Ovary (tissue), 9 donors: Measurements from ENCODE around the gene SORL1. TPM values are rescaled to one million over a fixed set of nuclear protein-coding genes. Genes with fewer than 3 reads are reported as not detected.

Experiments used
- DNase-seq, 5 donors: peaks; one replicate each; pipeline ENCODE4 v3.0.0-alpha.2; 2019 to 2020
- H3K27ac ChIP-seq, 2 donors: fragments of 200-600 bp; one replicate each; pipeline versions ENCODE4 v1.5.1 to v1.8.0; 2019 to 2022
- H3K27me3 ChIP-seq: fragments of 200-600 bp; one replicate; pipeline ENCODE4 v1.8.0; 2022
- H3K36me3 ChIP-seq: fragments of 200-600 bp; sonication (generic); one replicate; pipeline ENCODE4 v1.5.1; 2019
- H3K4me1 ChIP-seq: one replicate; pipeline ENCODE4 v1.8.1; 2013; ENCODE audit warnings: mild to moderate bottlenecking, moderate library complexity; ENCODE audit not compliant: insufficient read depth
- H3K4me3 ChIP-seq: fragments of 200-600 bp; sonication (generic); one replicate; pipeline ENCODE4 v1.5.1; 2017
- H3K9me3 ChIP-seq, 2 donors: fragments of 200-600 bp in 1 of 2; sonication (generic) in 1 of 2; one replicate each; pipeline versions ENCODE4 v1.5.1 to v1.8.1; 2013 to 2019; ENCODE audit warnings: mild to moderate bottlenecking in 1 of 2, moderate library complexity in 1 of 2
- EP300 ChIP-seq: sonication (generic); formaldehyde crosslinking; IDR thresholded peaks from one replicate; pipeline ENCODE4 v1.6.1; 2017; ENCODE audit warnings: antibody characterized with exemption
- POLR2A ChIP-seq: fragments of 450-650 bp; IDR thresholded peaks from one replicate; pipeline ENCODE4 v1.6.1; 2017; ENCODE audit warnings: antibody characterized with exemption, mild to moderate bottlenecking, moderate library complexity
- WGBS, 3 donors: extraction: QIAGEN DNeasy Blood & Tissue Kit in 1 of 3; methylation state at CpG; one replicate each; pipeline versions ENCODE4 v1.1.5 to v1.1.7; 2013 to 2017; 5-methylcytosine and 5-hydroxymethylcytosine counted together
- intact Hi-C, 4 donors: fragments of 100-400 bp; cut with DNase I; formaldehyde crosslinking; loops; one replicate each; pipeline versions ENCODE4 v1.11.0 to v1.15.1; 2022 to 2023
- polyA plus RNA-seq, 2 donors: library from polyadenylated mRNA; stranded (reverse); fragments of 200-250 nt in 1 of 2; fragments of 350-450 nt in 1 of 2; fragmentation: Illumina TruSeq in 1 of 2; extraction: RNeasy Lipid Tissue Mini Kit (QIAGEN cat#74804) in 1 of 2; gene quantifications; one replicate each; pipeline ENCODE4 v1.2.3, GENCODE V29; 2013 to 2014
- total RNA-seq, 7 donors: library from RNA; depleted of rRNA in 2 of 7; stranded (reverse); fragments of >200 nt in 2 of 7; fragmentation: NEBNext Ultra II Directional in 3 of 7; extraction: Animal tissue kit (Norgen Biotek cat#: 25700) in 3 of 7; gene quantifications; one replicate each; pipeline versions ENCODE4 v1.1.0 to v1.2.4, GENCODE V29; 2016 to 2023
- TF ChIP-seq, protein P1 (sequence below), 3 donors: fragments of 450-650 bp in 2 of 3; fragments of 200-600 bp in 1 of 3; IDR thresholded peaks; one replicate each; pipeline versions ENCODE4 v1.5.1 to v1.8.0; 2016 to 2022; ENCODE audit warnings: antibody characterized with exemption in 3 of 3, mild to moderate bottlenecking in 1 of 3
- donor health status: DM: no; HTN: no; CAD: no; lungs with moderate emphysema.
- donor health status: DM: no; HTN: no; CAD: no.
- donor health status: Bipolar disorder and iron deficiency.
- donor health status: DM: yes; HTN: yes; CAD: no.
- donor health status: DM: no; HTN: no; CAD: no.
- donor health status: DM: yes; HTN: yes; CAD: no.

SORL1 gene
- total and polyA plus RNA-seq, 9 donors, result 2.9 to 64.5 (median 23.4) TPM

DNA sequence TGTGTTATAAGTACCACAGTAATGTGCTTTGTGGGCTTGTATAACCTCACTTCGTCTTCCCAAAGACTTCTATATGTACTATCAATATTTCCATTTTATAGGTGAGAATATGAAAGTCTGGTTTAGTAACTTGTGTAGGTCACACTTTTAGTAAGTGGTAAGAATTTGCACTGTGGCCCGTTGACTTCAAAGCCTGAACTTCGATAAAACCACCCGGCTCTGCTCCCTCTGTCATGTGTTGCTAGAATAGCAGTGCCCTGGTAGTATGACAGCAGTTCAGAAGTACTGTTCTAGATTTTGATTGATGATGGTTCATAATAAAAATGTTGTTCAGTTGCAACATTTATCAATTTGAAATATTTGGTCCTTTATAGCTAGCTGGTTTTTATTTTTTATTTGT is 110.9 kb downstream of the SORL1 start:
- intact Hi-C loops, result no loop called here
- 91 to 95% (median 94%) methylated on average over 4 of the region's 4 CpGs for WGBS, 3 donors

DNA sequence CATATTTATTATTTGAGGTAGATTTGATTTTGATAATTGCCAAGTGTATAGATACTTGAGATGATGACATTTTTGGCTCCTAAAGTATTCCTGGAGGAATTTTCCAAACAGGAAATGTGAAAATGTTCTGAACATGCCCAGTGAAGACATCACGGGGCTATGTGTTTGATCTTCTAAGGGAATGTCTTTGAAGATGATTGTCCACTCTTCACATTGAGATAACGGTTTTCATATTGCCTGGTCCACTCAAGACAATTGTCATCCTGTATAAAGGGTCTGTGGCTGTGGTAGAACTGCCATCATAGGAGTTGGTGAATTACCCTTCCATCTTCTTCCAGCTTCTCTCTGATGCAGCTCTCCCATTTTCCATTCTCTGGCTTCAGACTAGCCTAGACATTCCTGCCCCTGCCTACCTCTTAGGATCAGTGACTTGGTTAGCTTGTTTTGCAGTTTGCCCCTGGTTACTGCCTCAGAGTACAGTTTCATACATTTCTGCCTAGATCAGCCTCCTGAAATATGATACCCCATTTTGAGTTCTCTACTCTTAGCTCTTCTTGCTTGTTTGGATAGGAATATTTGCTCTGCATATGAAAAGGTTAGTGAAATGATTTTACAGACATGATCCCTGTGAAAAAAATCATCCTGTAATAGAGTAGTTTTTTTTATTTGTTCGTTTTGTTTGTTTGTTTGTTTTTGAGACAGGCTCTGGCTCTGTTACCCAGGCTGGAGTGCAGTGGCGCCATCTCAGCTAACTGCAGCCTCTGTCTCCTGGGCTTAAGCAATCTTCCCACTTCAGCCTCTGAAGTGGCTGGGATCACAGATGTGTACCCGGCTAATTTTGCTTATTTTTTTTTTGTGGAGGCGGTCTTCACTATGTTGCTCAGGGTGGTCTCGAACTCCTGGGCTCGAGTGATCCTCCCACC is 112.0 kb downstream of the SORL1 start:
- no peak for DNase-seq
- Histone ChIP-seq H3K9me3 (no peaks in the 10 kb centered on the region), H3K27ac (no peak overlapping the region), H3K27me3 (no peaks in the 10 kb centered on the region), H3K4me3 (no peak overlapping the region), H3K36me3 (no peaks in the 10 kb centered on the region), H3K4me1 (no peaks in the 10 kb centered on the region)
- WGBS, 3 donors, result 78 to 89% (median 86%) methylated on average over 8 of the region's 8 CpGs
- intact Hi-C loops, result no loop called here
- TF ChIP-seq, protein P1, sequence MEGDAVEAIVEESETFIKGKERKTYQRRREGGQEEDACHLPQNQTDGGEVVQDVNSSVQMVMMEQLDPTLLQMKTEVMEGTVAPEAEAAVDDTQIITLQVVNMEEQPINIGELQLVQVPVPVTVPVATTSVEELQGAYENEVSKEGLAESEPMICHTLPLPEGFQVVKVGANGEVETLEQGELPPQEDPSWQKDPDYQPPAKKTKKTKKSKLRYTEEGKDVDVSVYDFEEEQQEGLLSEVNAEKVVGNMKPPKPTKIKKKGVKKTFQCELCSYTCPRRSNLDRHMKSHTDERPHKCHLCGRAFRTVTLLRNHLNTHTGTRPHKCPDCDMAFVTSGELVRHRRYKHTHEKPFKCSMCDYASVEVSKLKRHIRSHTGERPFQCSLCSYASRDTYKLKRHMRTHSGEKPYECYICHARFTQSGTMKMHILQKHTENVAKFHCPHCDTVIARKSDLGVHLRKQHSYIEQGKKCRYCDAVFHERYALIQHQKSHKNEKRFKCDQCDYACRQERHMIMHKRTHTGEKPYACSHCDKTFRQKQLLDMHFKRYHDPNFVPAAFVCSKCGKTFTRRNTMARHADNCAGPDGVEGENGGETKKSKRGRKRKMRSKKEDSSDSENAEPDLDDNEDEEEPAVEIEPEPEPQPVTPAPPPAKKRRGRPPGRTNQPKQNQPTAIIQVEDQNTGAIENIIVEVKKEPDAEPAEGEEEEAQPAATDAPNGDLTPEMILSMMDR (IDR thresholded peaks at IDR 0.05), result no peak
- TF ChIP-seq POLR2A (no peak), EP300 (no peak)

More for the DNA sequence above, 110.9 kb downstream of the SORL1 start:
- H3K27me3 ChIP-seq, result no peaks in the 10 kb centered on the region
- no peaks in the 10 kb centered on the region for H3K36me3 ChIP-seq
- H3K27ac ChIP-seq, result no peak overlapping the region
- no peak overlapping the region for H3K4me3 ChIP-seq
- TF ChIP-seq POLR2A (no peak), EP300 (no peak)
- TF ChIP-seq, protein P1 (IDR thresholded peaks at IDR 0.05), result no peak
- no peak for DNase-seq
- H3K9me3 ChIP-seq, result no peaks in the 10 kb centered on the region
- no peaks in the 10 kb centered on the region for H3K4me1 ChIP-seq

DNA sequence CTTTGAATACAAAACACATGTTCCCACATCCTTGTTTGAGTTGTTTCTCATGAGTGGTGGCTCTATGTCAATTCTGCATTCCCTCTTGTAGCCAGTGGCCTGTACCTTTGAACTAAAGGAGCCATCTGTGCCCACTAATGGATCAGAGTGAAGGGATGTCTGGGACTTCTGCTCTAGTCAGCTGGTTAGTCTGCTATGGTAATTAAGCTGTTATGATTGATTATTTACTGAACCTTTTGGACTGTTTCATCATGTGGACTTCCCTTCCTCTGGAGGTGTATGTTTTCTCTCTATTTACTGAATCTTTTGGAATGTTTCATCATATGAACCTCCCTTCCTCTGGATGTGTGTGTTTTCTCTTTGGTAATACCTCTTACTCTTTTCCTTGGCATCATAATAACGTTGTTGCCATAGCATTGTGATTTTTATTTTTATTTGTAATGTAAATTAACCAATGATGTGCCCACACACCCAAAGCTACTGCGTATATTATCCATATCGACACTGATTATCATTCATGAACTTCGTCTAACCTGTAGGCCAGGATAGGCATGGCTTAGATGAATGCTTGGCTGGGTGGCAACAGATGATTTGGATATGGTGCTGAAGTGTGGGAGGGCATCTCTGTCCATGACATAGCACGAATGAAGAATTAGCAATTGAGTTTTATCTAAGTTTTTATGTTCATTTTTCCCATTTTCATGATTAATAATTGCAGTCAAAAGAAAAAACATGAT is 113.0 kb downstream of the SORL1 start:
- no peak overlapping the region for H3K27ac ChIP-seq
- H3K4me3 ChIP-seq, result no peak overlapping the region
- H3K9me3 ChIP-seq, result no peaks in the 10 kb centered on the region
- intact Hi-C loops, result no loop called here
- H3K36me3 ChIP-seq, result no peaks in the 10 kb centered on the region
- WGBS, 3 donors, result 81 to 88% (median 86%) methylated on average over 5 of the region's 5 CpGs
- H3K4me1 ChIP-seq, result no peaks in the 10 kb centered on the region
- H3K27me3 ChIP-seq, result no peaks in the 10 kb centered on the region
- DNase-seq, result no peak
- TF ChIP-seq, protein P1 (IDR thresholded peaks at IDR 0.05), result no peak
- TF ChIP-seq POLR2A, result no peak
- TF ChIP-seq EP300, result no peak

DNA sequence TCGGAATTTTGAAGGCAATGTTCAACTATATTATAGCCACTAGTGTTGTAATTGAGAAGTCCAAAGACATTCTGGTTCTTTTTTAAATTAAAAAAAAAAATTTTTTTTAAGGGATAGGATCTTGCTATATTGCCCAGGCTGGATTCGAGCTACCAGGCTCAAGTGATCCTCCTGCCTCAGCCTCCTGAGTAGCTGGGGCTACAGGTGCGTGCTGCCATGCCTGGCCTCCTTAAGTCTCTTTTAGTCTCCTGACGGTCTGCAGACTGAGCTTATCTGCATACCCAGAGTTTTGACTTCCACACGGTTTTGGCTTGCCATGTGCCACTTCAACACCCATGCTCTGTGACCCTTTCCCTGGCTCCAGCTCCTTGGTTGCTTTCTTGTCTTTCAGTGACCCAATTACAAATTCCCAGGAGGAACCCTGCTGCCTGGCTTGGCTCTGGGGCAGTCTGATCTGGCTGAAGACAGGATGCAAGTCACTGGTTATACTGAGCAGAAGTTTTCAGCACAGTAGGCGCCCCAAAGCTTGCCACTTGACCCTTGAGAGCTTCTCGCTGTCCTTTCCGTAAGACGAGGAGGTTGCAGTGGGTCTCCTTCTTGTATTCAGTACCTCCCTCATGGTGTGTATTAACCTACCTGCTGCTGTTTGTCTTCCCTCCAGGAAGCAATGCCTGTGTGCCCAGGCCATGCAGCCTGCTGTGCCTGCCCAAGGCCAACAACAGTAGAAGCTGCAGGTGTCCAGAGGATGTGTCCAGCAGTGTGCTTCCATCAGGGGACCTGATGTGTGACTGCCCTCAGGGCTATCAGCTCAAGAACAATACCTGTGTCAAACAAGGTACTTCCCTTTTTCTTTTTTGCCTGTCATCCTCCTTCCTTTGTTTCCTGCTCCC is 114.4 kb downstream of the SORL1 start:
- 86 to 92% (median 90%) methylated on average over 9 of the region's 9 CpGs for WGBS, 3 donors
- no peak overlapping the region for H3K27ac ChIP-seq
- TF ChIP-seq, protein P1 (IDR thresholded peaks at IDR 0.05), result no peak
- TF ChIP-seq POLR2A, result no peak
- no peak for TF ChIP-seq EP300
- H3K9me3 ChIP-seq, result no peaks in the 10 kb centered on the region
- no peaks in the 10 kb centered on the region for H3K36me3 ChIP-seq
- no peaks in the 10 kb centered on the region for H3K4me1 ChIP-seq
- no peak overlapping the region for H3K4me3 ChIP-seq
- H3K27me3 ChIP-seq, result no peaks in the 10 kb centered on the region
- intact Hi-C loops, result no loop called here
- no peak for DNase-seq
